Endodermal cell (in vitro differentiated cells): Measurements from ENCODE around the gene ELMOD1. TPM values are rescaled to one million over a fixed set of nuclear protein-coding genes. Genes with fewer than 3 reads are reported as not detected.

Experiments used
- DNase-seq: peaks from one replicate; pipeline ENCODE4 v3.0.0-alpha.2; 2017
- H3K27ac ChIP-seq: 2 replicates; pipeline ENCODE4 v1.5.1; 2013; ENCODE audit warnings: mild to moderate bottlenecking, low read depth, low read length, moderate library complexity
- H3K27me3 ChIP-seq: 2 replicates; pipeline ENCODE4 v1.6.1; 2013; ENCODE audit warnings: mild to moderate bottlenecking, low read length, moderate library complexity; ENCODE audit not compliant: insufficient read depth, control insufficient read depth, poor library complexity, severe bottlenecking
- H3K36me3 ChIP-seq: 2 replicates; pipeline ENCODE4 v1.7.0; 2013; ENCODE audit warnings: mild to moderate bottlenecking, low read length, moderate library complexity; ENCODE audit not compliant: control insufficient read depth, insufficient read depth
- H3K4me1 ChIP-seq: one replicate; pipeline ENCODE4 v1.7.0; 2013; ENCODE audit warnings: low read length; ENCODE audit not compliant: control insufficient read depth, insufficient read depth
- H3K4me3 ChIP-seq: 2 replicates; pipeline ENCODE4 v1.5.1; 2013; ENCODE audit warnings: mild to moderate bottlenecking, low read length, moderate library complexity
- H3K9ac ChIP-seq: 2 replicates; pipeline ENCODE4 v1.6.1; 2013; ENCODE audit warnings: mild to moderate bottlenecking, low read length, moderate library complexity; ENCODE audit not compliant: poor library complexity, severe bottlenecking; ENCODE audit errors: extremely low read depth
- H3K9me3 ChIP-seq: 2 replicates; pipeline ENCODE4 v1.6.1; 2013; ENCODE audit warnings: mild to moderate bottlenecking, low read length, moderate library complexity; ENCODE audit not compliant: control insufficient read depth
- H3K27ac Mint-ChIP-seq: 2 replicates; pipeline ENCODE4 v1.8.0; 2020; ENCODE audit warnings: mixed read lengths
- H3K27me3 Mint-ChIP-seq: 2 replicates; pipeline ENCODE4 v1.8.0; 2021; ENCODE audit warnings: mild to moderate bottlenecking, mixed read lengths; ENCODE audit not compliant: insufficient read depth
- H3K36me3 Mint-ChIP-seq: 2 replicates; pipeline ENCODE4 v1.8.0; 2020; ENCODE audit warnings: low read depth, mixed read lengths
- H3K4me1 Mint-ChIP-seq: 2 replicates; pipeline ENCODE4 v1.8.0; 2020; ENCODE audit warnings: mixed read lengths
- H3K4me3 Mint-ChIP-seq: 2 replicates; pipeline ENCODE4 v1.8.0; 2020; ENCODE audit warnings: mild to moderate bottlenecking, moderate library complexity, mixed read lengths
- H3K9me3 Mint-ChIP-seq: 2 replicates; pipeline ENCODE4 v1.8.0; 2020; ENCODE audit warnings: mild to moderate bottlenecking, mixed read lengths
- WGBS, 2 experiments: methylation state at CpG; one replicate each; pipeline versions ENCODE4 v1.1.5 to v1.1.7; 2013; ENCODE audit warnings: missing lambda C conversion rate in 2 of 2, mixed read lengths in 1 of 2; ENCODE audit not compliant: insufficient coverage in 1 of 2, insufficient read length in 1 of 2; 5-methylcytosine and 5-hydroxymethylcytosine counted together
- total RNA-seq, 2 donors: library from RNA; stranded (reverse); fragmentation: NEBNext Ultra II Directional in 1 of 2; extraction: Animal tissue kit (Norgen Biotek cat#: 25700) in 1 of 2; gene quantifications; 2 replicates in 1 of 2; 3 replicates in 1 of 2; pipeline ENCODE4 v1.2.1, GENCODE V29; 2021
- TF ChIP-seq, protein P1 (sequence below): fragments of 200-600 bp; sonication (generic); conservative IDR thresholded peaks from 2 replicates; pipeline ENCODE4 v1.5.0; 2021; ENCODE audit warnings: antibody characterized with exemption, mild to moderate bottlenecking

ELMOD1 gene
- total RNA-seq, 2 donors from 2014 or later, result 0.46 to 0.60 TPM

DNA sequence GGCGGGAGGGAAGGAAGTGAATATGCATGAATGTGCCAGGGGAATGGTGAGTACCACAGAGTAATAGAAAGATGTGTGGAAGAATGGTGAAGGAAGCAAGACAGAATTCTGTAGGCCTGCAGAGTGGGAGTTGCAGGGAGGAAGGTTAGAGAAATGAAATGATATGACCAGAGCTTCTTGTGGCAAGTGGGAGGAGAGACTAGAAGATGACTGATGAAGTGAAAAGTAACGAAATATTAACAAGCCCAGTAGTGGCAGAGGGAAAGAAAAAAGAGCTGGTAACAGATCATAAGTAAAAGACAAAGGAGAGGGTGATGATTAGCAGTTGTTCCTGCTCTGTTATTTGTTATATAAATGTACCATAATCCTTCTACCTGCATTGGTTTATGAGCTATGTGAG lies 24.4 kb upstream of the ELMOD1 start:
- Mint-ChIP-seq H3K9me3 (no peaks in the 10 kb centered on the region), H3K36me3 (no peaks in the 10 kb centered on the region), H3K27me3 (no peaks in the 10 kb centered on the region), H3K4me3 (peak overlapping the region; percentile 95), H3K27ac (no peak overlapping the region), H3K4me1 (peaks cover 12% of the 10 kb centered on the region)
- Histone ChIP-seq H3K27ac (no peak overlapping the region), H3K27me3 (no peaks in the 10 kb centered on the region), H3K4me1 (peaks cover 8% of the 10 kb centered on the region), H3K9me3 (no peaks in the 10 kb centered on the region), H3K4me3 (peak overlapping the region; percentile 93), H3K9ac (no peak overlapping the region), H3K36me3 (no peaks in the 10 kb centered on the region)
- DNase-seq, result no peak
- 90 to 99% methylated on average over 2 of the region's 2 CpGs for WGBS, 2 experiments
- TF ChIP-seq, protein P1, sequence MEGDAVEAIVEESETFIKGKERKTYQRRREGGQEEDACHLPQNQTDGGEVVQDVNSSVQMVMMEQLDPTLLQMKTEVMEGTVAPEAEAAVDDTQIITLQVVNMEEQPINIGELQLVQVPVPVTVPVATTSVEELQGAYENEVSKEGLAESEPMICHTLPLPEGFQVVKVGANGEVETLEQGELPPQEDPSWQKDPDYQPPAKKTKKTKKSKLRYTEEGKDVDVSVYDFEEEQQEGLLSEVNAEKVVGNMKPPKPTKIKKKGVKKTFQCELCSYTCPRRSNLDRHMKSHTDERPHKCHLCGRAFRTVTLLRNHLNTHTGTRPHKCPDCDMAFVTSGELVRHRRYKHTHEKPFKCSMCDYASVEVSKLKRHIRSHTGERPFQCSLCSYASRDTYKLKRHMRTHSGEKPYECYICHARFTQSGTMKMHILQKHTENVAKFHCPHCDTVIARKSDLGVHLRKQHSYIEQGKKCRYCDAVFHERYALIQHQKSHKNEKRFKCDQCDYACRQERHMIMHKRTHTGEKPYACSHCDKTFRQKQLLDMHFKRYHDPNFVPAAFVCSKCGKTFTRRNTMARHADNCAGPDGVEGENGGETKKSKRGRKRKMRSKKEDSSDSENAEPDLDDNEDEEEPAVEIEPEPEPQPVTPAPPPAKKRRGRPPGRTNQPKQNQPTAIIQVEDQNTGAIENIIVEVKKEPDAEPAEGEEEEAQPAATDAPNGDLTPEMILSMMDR, result no peak

DNA sequence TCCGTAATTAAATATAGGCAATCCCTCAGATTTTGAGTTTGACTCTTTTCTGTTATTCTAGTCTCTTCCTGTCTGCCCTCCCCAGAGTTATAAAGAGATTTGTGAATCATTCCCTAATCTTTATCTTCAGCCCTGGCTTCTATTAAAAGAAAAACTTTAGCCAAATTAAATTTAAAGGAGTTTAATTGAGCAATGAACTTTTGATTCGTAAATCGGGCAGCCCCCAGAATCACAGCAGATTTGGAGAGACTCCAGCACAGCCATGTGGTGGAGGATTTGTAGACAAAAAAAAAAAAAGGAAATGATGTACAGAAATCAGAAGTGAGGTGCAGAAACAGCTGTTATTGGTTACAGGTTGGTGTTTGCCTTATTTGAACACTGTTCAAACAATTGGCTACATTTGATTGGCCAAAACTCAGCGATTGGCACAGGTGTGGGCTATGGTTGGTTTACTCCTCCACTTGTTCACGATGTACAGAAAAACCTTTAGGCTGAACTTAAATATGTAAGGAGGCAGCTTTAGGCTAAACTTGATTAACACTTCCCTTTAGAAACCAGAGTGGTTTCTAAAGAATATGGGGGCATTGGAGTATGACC lies 23.1 kb upstream of the ELMOD1 start:
- Histone ChIP-seq H3K27me3 (no peaks in the 10 kb centered on the region), H3K4me1 (peaks cover 8% of the 10 kb centered on the region), H3K27ac (no peak overlapping the region), H3K36me3 (no peaks in the 10 kb centered on the region), H3K4me3 (no peak overlapping the region), H3K9ac (no peak overlapping the region), H3K9me3 (no peaks in the 10 kb centered on the region)
- H3K36me3 Mint-ChIP-seq, result no peaks in the 10 kb centered on the region
- no peaks in the 10 kb centered on the region for H3K27me3 Mint-ChIP-seq
- DNase-seq, result no peak
- no peaks in the 10 kb centered on the region for H3K9me3 Mint-ChIP-seq
- no peak overlapping the region for H3K4me3 Mint-ChIP-seq
- WGBS, 2 experiments, result 91 to 95% methylated on average over 3 to 5 of the region's 5 CpGs
- TF ChIP-seq, protein P1, result no peak
- H3K27ac Mint-ChIP-seq, result no peak overlapping the region
- peaks cover 12% of the 10 kb centered on the region for H3K4me1 Mint-ChIP-seq

DNA sequence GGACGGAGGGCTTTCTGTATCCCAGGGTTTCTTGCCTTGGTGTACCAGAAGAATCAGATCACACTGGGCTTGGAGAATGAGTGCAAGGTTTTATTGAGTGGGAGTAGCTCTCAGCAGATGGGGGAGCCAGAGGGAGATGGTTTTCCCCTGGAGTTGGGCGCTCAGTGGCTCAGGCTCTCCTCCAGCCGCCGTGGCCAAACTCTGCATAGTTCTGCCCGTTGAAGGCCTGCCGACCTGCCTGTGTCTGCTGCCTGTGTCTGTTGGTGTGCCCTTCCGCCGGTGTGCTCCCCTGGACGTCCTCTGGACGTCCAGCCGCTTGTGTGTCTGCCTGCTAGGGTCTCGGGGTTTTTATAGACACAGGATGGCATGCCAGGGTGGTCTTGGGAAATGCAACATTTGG lies 20.9 kb upstream of the ELMOD1 start:
- Histone ChIP-seq H3K27me3 (no peaks in the 10 kb centered on the region), H3K4me3 (no peak overlapping the region), H3K27ac (no peak overlapping the region), H3K36me3 (no peaks in the 10 kb centered on the region), H3K4me1 (peaks cover 6% of the 10 kb centered on the region), H3K9ac (no peak overlapping the region), H3K9me3 (no peaks in the 10 kb centered on the region)
- no peaks in the 10 kb centered on the region for H3K27me3 Mint-ChIP-seq
- TF ChIP-seq, protein P1, result no peak
- no peaks in the 10 kb centered on the region for H3K36me3 Mint-ChIP-seq
- WGBS, 2 experiments, result 92 to 98% methylated on average over 5 to 12 of the region's 12 CpGs
- H3K4me3 Mint-ChIP-seq, result no peak overlapping the region
- no peaks in the 10 kb centered on the region for H3K9me3 Mint-ChIP-seq
- peak; percentile 52 for DNase-seq
- H3K4me1 Mint-ChIP-seq, result peaks cover 8% of the 10 kb centered on the region
- no peak overlapping the region for H3K27ac Mint-ChIP-seq
